Fibroblast of pulmonary artery (primary cell): ENCODE data around the gene BCR.

ENCODE experiments used
- DNase-seq: peaks from one replicate; pipeline ENCODE4 v3.0.0-alpha.2; 2010; ENCODE audit warnings: low read depth
- H3K4me3 ChIP-seq: replicated peaks from 2 replicates; pipeline ENCODE4 v1.5.1; 2011; ENCODE audit warnings: low read depth, mild to moderate bottlenecking, control low read depth, low read length, moderate library complexity
- CTCF ChIP-seq: IDR thresholded peaks from 2 replicates; pipeline ENCODE4 v1.5.1; 2011; ENCODE audit warnings: mild to moderate bottlenecking, control low read depth, low read length, inconsistent platforms; ENCODE audit errors: missing control alignments

The BCR gene

DNA sequence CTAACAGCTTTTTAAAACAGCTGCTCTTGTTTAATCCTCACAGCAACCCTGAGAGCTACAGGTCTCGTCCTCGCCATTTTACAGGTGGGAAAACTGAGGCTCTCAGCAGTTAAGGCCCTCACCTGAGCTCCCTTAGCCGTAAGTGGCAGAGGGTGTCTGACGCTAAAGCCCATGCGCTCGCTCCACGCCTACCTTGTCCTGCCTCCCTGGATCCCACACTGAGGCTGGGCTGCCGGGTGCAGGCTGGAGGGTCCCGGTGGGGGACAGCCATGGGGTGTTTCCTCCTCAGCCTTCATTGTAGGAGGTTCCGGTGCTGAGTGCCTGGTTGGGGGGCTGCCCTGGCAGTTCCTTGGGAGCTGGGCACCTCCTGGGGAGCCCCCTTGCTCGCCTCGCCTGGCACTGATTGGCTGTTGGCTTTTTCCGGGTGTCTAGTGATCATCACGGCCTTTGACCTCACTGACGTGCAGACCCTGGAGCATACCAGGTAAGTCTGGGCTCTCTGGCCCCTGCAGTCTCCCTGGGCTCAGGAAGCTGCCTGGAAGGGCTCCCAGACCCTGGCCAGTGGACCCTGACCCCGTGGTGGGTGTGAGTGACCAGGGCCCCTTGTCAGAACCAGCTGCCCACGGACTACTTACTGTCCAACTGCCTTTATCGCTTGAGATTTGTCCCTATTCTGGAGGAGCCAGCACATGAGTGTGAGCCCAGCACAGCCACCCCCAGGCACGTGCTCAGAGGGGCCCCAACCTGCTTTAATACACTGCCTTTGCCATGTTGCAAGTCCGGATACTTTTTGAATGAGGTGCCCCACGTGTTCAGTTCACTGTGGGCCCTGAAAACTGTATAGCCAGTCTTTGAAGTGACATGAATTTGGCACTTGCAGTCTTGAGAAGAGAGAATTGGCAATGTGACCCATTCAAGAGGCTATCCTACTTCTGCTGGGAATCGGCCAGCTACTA, 22.5 kb upstream of the BCR start:
- TF ChIP-seq CTCF: no peak
- no peak overlapping the region for H3K4me3 ChIP-seq
- no peak for DNase-seq

- no peak for TF ChIP-seq CTCF
- no peak for DNase-seq
- no peak overlapping the region for H3K4me3 ChIP-seq
Observed at GRCh38 chr22:23158516-23159290, 21.6 kb upstream of the BCR start.

GRCh38 chr22:23159291-23159630, 21.0 kb upstream of the BCR start:
- DNase-seq: no peak
- no peak for TF ChIP-seq CTCF
- H3K4me3 ChIP-seq: no peak overlapping the region

GRCh38 chr22:23161029-23161428, 19.3 kb upstream of the BCR start:
- no peak overlapping the region for H3K4me3 ChIP-seq
- no peak for DNase-seq
- no peak for TF ChIP-seq CTCF

DNA sequence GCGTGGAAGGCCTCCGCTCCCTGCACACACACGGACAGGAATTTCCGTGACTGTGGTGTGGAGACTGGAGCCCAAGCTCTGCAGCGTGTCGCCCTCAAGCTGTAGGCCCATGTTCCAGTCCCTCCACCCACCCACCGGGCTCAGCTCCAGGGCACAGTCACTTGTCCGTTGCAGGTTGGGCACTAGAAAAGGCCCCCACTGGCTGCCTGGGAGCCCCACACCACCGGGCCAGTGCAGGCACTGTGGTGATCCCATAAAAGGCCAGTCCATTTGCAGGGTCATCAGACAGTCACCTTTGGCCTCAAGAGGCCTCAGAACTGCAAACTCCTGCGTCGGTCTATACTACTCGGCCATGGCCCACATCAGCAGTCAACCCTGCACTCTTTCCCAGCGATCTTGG, 18.7 kb upstream of the BCR start:
- TF ChIP-seq CTCF: no peak
- H3K4me3 ChIP-seq: no peak overlapping the region
- DNase-seq: no peak

DNA sequence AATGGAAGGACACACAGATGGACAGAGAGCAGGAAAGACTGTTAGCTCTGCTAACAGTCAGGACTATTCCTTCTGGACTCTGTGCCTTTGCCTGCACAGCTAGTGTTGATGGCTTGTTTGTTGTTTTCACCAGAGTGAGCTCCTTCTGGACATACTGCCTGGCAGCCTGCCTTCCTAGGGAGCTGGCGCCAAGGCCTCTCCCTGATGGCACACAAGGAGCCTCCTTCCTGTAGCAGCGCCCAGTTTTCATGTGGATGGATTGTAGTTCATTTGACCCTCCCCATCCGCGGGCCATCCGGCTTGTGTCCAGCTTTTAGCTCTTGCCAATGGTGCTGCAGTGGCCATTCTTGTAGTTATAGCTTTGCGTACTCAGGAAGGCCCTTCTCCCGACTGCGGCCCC, 16.6 kb upstream of the BCR start:
- DNase-seq: no peak
- no peak for TF ChIP-seq CTCF
- no peak overlapping the region for H3K4me3 ChIP-seq
